A549 (cell line): Measurements from ENCODE around the gene ACSF3. TPM values are rescaled to one million over a fixed set of nuclear protein-coding genes. Genes with fewer than 3 reads are reported as not detected.

Experiments used
- ATAC-seq, 2 experiments: fragments of 200-7000 bp in 1 of 2; fragments of >200 bp in 1 of 2; cut with Nextera tagmentation in 1 of 2; cut with Tn5 transposase in 1 of 2; 3 replicates each; pipeline versions ENCODE4 v1.8.0 to v1.9.1; 2018 to 2020; ENCODE audit warnings: mild to moderate bottlenecking in 1 of 2, moderate library complexity in 1 of 2
- CTCF ChIA-PET: fragments of 300-600 bp; sonication (Branson Sonifier 250); formaldehyde crosslinking; extraction: SDS; loops from one replicate; lab custom pipeline; 2021; ENCODE audit warnings: antibody characterized with exemption, inconsistent platforms; lab: Yijun Ruan, JAX
- POLR2A ChIA-PET: fragments of 350-600 bp; formaldehyde crosslinking; extraction: SDS; loops from one replicate; lab custom pipeline; 2021; ENCODE audit warnings: antibody characterized with exemption, inconsistent platforms; lab: Yijun Ruan, JAX
- DNase-seq, 2 experiments: peaks; one replicate each; pipeline versions ENCODE4 v3.0.0 to v3.0.0-alpha.2; 2011 to 2016; ENCODE audit warnings: low read depth in 1 of 2, low spot score in 1 of 2
- FAIRE-seq: peaks from 2 replicates; lab custom pipeline; 2011; peaks lifted over from hg19 to GRCh38; lab: Jason Lieb, UNC
- H3K27ac ChIP-seq, 2 experiments: fragments of >200 bp; sonication (Bioruptor Twin); formaldehyde crosslinking; 3 replicates each; pipeline ENCODE4 v1.5.1; 2016 to 2017
- H3K4me1 ChIP-seq: fragments of >200 bp; sonication (Bioruptor Twin); formaldehyde crosslinking; 3 replicates; pipeline ENCODE4 v1.6.1; 2016
- H3K4me2 ChIP-seq: fragments of >200 bp; sonication (Bioruptor Twin); formaldehyde crosslinking; 3 replicates; pipeline ENCODE4 v1.6.1; 2016
- H3K4me3 ChIP-seq: fragments of >200 bp; sonication (Bioruptor Twin); formaldehyde crosslinking; 3 replicates; pipeline ENCODE4 v1.5.1; 2016
- H3K9me3 ChIP-seq: fragments of >200 bp; sonication (Bioruptor Twin); formaldehyde crosslinking; 3 replicates; pipeline ENCODE4 v1.6.1; 2016
- ATOH8 ChIP-seq: fragments of 250-450 bp; sonication (Bioruptor Pico); IDR thresholded peaks from 2 replicates; pipeline ENCODE4 v1.5.0; 2020; ENCODE audit warnings: low read depth, mild to moderate bottlenecking, moderate library complexity
- BCL3 ChIP-seq: fragments of >200 bp; sonication (Bioruptor Twin); formaldehyde crosslinking; IDR thresholded peaks from 3 replicates; pipeline ENCODE4 v1.6.1; 2016
- CEBPB ChIP-seq, 2 experiments: fragments of >200 bp in 1 of 2; sonication (Bioruptor Twin) in 1 of 2; formaldehyde crosslinking in 1 of 2; IDR thresholded peaks; 2 replicates each; pipeline ENCODE4 v1.6.1; 2012 to 2016
- CHD4 ChIP-seq: fragments of 200-600 bp; sonication (generic); IDR thresholded peaks from 2 replicates; pipeline ENCODE4 v1.6.1; 2016; ENCODE audit warnings: antibody characterized with exemption, mild to moderate bottlenecking, borderline replicate concordance
- E2F6 ChIP-seq: IDR thresholded peaks from 2 replicates; pipeline ENCODE4 v1.6.1; 2012; ENCODE audit warnings: low read depth, borderline replicate concordance
- ELK1 ChIP-seq: fragments of 150-350 bp; IDR thresholded peaks from 2 replicates; pipeline ENCODE4 v1.6.1; 2014; ENCODE audit warnings: low read depth, mild to moderate bottlenecking, low read length
- EP300 ChIP-seq, 2 experiments: fragments of >200 bp; sonication (Bioruptor Twin); formaldehyde crosslinking; IDR thresholded peaks; 2 replicates in 1 of 2; 3 replicates in 1 of 2; pipeline ENCODE4 v1.6.1; 2016 to 2017
- FOSB ChIP-seq: fragments of 250-450 bp; sonication (Bioruptor Pico); IDR thresholded peaks from 2 replicates; pipeline ENCODE4 v1.5.0; 2020; ENCODE audit warnings: mild to moderate bottlenecking, moderate library complexity
- FOXS1 ChIP-seq: fragments of 250-450 bp; sonication (Bioruptor Pico); IDR thresholded peaks from 2 replicates; pipeline ENCODE4 v1.5.0; 2020; ENCODE audit warnings: mild to moderate bottlenecking, moderate library complexity
- GATA3 ChIP-seq: IDR thresholded peaks from 2 replicates; pipeline ENCODE4 v1.6.1; 2012; ENCODE audit warnings: borderline replicate concordance
- HDAC2 ChIP-seq: fragments of 200-600 bp; sonication (generic); IDR thresholded peaks from 2 replicates; pipeline ENCODE4 v1.6.1; 2016
- HEYL ChIP-seq: fragments of 250-450 bp; sonication (Bioruptor Pico); IDR thresholded peaks from 2 replicates; pipeline ENCODE4 v1.8.0; 2021; ENCODE audit warnings: mild to moderate bottlenecking, moderate library complexity
- HOXA7 ChIP-seq: fragments of 250-450 bp; sonication (Bioruptor Pico); IDR thresholded peaks from 2 replicates; pipeline ENCODE4 v1.5.0; 2020; ENCODE audit warnings: mild to moderate bottlenecking, moderate library complexity
- HOXB5 ChIP-seq: fragments of 250-450 bp; sonication (Bioruptor Pico); IDR thresholded peaks from 2 replicates; pipeline ENCODE4 v1.5.0; 2020; ENCODE audit warnings: mild to moderate bottlenecking, moderate library complexity
- JUN ChIP-seq, 2 experiments: fragments of >200 bp; sonication (Bioruptor Twin); formaldehyde crosslinking; IDR thresholded peaks; 2 replicates in 1 of 2; 3 replicates in 1 of 2; pipeline ENCODE4 v1.6.1; 2016 to 2017
- KDM1A ChIP-seq: fragments of 200-600 bp; sonication (generic); IDR thresholded peaks from 2 replicates; pipeline ENCODE4 v1.6.1; 2016; ENCODE audit warnings: low read depth, mild to moderate bottlenecking
- MAFK ChIP-seq: fragments of 450-650 bp; IDR thresholded peaks from 2 replicates; pipeline ENCODE4 v1.6.1; 2014; ENCODE audit not compliant: partially characterized antibody
- MYC ChIP-seq: IDR thresholded peaks from 2 replicates; pipeline ENCODE4 v1.6.1; 2012; ENCODE audit warnings: mild to moderate bottlenecking, inconsistent platforms, low read length, improper control_type of control experiment, borderline replicate concordance
- NFE2L2 ChIP-seq: fragments of 150-350 bp; conservative IDR thresholded peaks from 2 replicates; pipeline ENCODE4 v1.6.1; 2014; ENCODE audit warnings: low read length
- POLR2A ChIP-seq: IDR thresholded peaks from 2 replicates; pipeline ENCODE4 v1.6.1; 2012; ENCODE audit warnings: mild to moderate bottlenecking, low read length
- POLR2AphosphoS2 ChIP-seq: conservative IDR thresholded peaks from 2 replicates; pipeline ENCODE4 v1.6.1; 2012; ENCODE audit warnings: low read length, improper control_type of control experiment, inconsistent platforms
- RAD21 ChIP-seq, 2 experiments: fragments of >200 bp in 1 of 2; sonication (Bioruptor Twin) in 1 of 2; formaldehyde crosslinking in 1 of 2; IDR thresholded peaks in 1 of 2; conservative IDR thresholded peaks in 1 of 2; 2 replicates in 1 of 2; 3 replicates in 1 of 2; pipeline ENCODE4 v1.6.1; 2012 to 2018; ENCODE audit warnings: inconsistent platforms in 1 of 2
- REST ChIP-seq: fragments of 200-600 bp; sonication (generic); IDR thresholded peaks from 2 replicates; pipeline ENCODE4 v1.6.1; 2016; ENCODE audit warnings: antibody characterized with exemption, mild to moderate bottlenecking, moderate library complexity
- TP53 ChIP-seq: fragments of 250-450 bp; sonication (Bioruptor Pico); IDR thresholded peaks from 2 replicates; pipeline ENCODE4 v1.5.0; 2021; ENCODE audit warnings: mild to moderate bottlenecking, moderate library complexity
- WGBS: methylation state at CpG from one replicate; pipeline ENCODE4 v1.1.6; 2017; ENCODE audit errors: missing lambda C conversion rate; 5-methylcytosine and 5-hydroxymethylcytosine counted together
- polyA plus RNA-seq, 4 experiments: library from polyadenylated mRNA; depleted of rRNA in 3 of 4; stranded (reverse); fragments of >200 nt; fragmentation: RNase III in 1 of 4; extraction: RNeasy Plus Mini Kit Qiagen cat#74134 plus additional on column Dnase treatment in 1 of 4; gene quantifications; 2 replicates in 3 of 4; 3 replicates in 1 of 4; pipeline ENCODE4 v1.2.3, GENCODE V29; 2011 to 2017

ACSF3 gene
- polyA plus RNA-seq, 2 of the 4 experiments (the other 2 are of a cell fraction), result 9.8 to 13.1 TPM

- WGBS, result 100% methylated on average over 2 of the region's 23 CpGs
- Histone ChIP-seq H3K4me3 (no peak overlapping the region), H3K4me2 (no peak overlapping the region), H3K9me3 (no peaks in the 10 kb centered on the region), H3K27ac (no peak overlapping the region), H3K4me1 (peaks cover 14% of the 10 kb centered on the region; the same call in 1 of the 3 replicates)
- FAIRE-seq (no peak), DNase-seq (no peak), ATAC-seq (no peak)
- ChIA-PET POLR2A (no interaction called here), CTCF (no interaction called here)
- TF ChIP-seq CEBPB (IDR thresholded peaks at IDR 0.05) (no peak), NFE2L2 (no peak), FOXS1 (CRISPR knock-in tag) (no peak), HOXB5 (CRISPR knock-in tag) (no peak), E2F6 (no peak), ATOH8 (CRISPR knock-in tag) (no peak), REST (no peak), HDAC2 (no peak), KDM1A (no peak), ELK1 (no peak), BCL3 (no peak), JUN (IDR thresholded peaks at IDR 0.05) (no peak), GATA3 (no peak), EP300 (IDR thresholded peaks at IDR 0.05) (no peak), FOSB (no peak), TP53 (CRISPR knock-in tag) (no peak), MAFK (no peak), MYC (no peak), RAD21 (conservative IDR thresholded peaks at IDR 0.05 in 1 of 2, IDR thresholded peaks at IDR 0.05 in 1 of 2) (no peak)
These were observed 42.8 kb upstream of the ACSF3 start for GRCh38 chr16:89050868-89051311.

GRCh38 chr16:89051521-89052166, 42.0 kb upstream of the ACSF3 start:
- no peak for DNase-seq
- WGBS, result 85% methylated on average over 8 of the region's 22 CpGs
- ChIA-PET CTCF (interaction anchor here (1.0 to 2.3 kb wide), 2 partner anchors 10 to 13 kb away, joined by 3 to 6 read pairs; no protein-coding TSS in a partner anchor), POLR2A (no interaction called here)
- Histone ChIP-seq H3K27ac (no peak overlapping the region), H3K4me1 (peaks cover 14% of the 10 kb centered on the region; the same call in 1 of the 3 replicates), H3K9me3 (no peaks in the 10 kb centered on the region), H3K4me2 (no peak overlapping the region), H3K4me3 (no peak overlapping the region)
- ATAC-seq, result no peak
- TF ChIP-seq HDAC2, result no peak
- TF ChIP-seq POLR2AphosphoS2, result no peak
- no peak for TF ChIP-seq HOXA7 (CRISPR knock-in tag)
- TF ChIP-seq CHD4, result no peak
- TF ChIP-seq POLR2A, result no peak
- no peak for TF ChIP-seq ATOH8 (CRISPR knock-in tag)
- TF ChIP-seq HEYL (CRISPR knock-in tag), result no peak
- no peak for FAIRE-seq
